Activated T-cell treated with anti-CD3 and anti-CD28 coated beads for 48 hours (primary cell): ENCODE measurements around the gene MAT1A.
"Not testable (repeated sequence)": the region's sequence is repeated elsewhere in the genome, so short reads cannot be mapped to it uniquely, and the experiment has no call there.

Source experiments
- DNase-seq: peaks from one replicate; pipeline ENCODE4 v3.0.0-alpha.2; 2020; ENCODE audit warnings: low read depth

The MAT1A gene

DNA sequence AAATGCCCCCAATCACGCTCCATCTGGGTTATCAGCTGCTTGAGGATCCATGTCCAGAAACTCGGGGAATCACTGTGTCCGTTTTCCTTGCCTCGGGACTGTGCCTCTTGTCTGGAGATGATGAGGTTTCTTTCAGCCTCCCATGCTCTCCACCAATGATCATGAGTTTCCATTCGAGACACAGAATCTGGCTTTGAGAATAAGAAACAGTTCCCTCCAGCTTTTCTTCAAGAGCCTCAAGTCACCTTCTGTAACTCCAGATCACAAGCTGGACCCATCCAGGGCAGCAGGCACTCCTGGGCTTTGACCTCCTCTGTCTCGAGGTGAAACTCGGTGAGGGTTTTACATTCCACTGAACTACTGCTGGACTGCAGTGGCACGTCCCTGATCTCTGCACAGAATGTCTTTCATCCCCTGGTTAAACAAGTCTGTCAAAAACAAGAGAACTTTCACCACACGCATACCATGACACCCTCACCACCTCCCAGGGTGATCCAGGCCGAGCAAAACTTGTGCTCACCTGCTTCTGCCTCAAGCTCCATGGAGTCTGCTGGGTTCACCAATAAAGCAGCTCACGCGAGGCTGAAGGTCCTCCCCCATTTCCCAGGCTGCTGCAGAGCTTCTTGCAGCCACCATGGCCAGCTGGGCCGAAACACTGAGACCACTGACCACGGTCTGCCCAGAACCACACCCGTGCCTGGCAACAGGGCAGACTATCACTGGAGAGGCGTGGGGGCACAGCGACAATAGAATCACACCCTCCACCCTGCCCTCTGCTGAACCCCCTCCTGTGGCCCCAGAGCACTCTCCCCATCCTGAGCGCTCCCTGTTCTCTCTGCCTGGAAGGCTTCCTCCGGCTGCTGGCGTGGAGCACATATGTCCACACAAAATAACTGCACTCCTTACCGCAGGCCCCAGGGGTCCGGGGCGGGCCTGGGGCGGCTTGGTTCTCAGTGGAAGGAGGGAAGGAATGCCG lies 25.1 kb downstream of the MAT1A start:
- no peak for DNase-seq

DNA sequence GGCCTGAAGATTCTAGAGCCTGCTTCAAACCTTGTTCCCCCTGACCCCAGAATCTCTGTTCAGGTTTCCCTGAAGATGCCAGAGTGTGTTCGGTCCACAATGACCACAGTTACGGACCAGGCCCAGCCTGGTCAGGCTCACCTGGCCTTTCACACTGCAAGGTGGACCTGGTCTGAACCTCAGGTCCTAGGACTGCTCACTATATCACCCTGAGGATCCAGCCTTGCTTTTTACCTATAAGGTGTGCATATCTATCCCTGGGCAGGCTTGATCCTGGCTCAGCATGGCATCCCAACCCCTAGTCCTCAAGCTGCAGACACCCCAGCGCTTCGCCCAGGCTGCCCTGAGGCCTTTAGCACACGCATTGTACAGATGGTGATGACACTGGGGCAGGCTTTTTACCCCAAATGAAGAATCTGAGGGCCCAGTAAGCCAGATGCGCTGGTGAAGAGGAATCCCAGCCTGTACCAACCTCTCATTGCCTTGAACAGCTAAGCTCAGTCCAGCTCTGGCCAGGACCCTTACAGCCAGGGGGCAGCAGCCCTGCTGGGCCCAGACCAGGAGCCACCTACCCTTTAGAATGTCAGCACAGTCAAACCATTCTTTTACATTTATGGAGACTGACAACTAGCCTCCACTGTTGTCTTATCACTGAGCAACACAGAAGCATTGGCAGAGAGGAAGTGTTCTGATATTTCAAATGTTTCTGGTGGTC lies 28.0 kb downstream of the MAT1A start:
- no peak for DNase-seq

DNA sequence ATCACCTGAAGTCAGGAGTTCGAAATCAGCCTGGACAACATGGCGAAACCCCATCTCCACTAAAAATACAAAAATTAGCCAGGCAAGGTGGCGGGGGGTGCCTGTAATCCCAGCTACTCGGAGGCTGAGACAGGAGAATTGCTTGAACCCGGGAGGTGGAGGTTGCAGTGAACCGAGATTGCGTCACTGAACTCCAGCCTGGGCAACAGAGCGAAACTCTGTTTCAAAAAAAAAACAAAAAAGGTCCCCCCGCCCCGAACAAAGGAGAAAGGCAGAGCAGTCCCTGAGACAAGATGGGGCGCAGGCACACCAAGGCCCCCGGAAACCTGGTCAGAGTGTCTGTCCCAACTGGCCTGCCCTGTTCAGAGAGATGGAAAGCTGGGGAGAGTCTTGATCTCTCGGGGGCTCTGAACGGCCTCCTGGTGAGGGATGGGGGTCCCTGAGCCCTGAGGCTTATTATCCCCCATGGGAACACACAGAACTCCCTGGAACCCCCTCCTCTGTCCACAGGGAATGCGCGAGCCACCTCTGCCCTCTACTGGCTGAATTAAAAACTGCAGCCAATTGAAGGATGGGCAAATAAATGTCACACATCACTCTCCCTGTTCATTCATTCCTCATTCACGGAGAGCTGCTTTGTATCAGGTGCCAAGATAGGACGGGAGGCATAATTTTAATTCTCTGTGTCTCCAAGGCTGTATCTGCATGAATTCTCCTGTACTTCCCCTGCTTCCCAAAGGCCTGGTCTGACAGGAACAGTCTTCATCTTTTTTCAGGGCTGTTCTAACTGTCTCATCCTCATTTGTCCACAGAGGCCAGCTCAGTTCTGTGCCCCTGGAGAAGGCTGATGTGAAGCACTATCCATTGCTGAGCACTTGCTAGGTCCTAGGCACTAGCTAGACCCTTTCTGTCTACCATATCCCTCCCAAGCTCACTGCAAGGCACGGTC lies 28.9 kb downstream of the MAT1A start:
- DNase-seq: no peak

DNA sequence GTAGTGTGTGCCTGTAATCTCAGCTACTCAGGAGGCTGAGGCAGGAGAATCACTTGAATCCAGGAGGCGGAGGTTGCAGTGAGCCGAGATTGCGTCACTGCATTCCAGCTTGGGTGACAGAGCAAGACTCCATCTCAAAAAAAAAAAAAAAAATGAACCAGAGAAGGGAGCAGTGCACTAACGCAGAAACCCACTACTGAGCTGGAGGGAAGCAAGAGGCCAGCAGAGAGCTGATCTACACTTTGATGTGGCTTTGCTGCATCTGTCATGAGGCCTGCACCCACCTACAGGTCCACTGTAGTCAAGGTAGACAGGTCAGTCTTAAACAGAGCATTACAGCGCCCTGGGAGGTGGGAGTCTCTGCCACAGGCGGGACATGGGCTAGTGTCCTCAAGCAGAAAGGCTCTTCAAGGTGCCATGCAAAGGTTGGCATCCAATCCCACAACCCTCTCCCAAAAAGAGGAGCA lies 30.0 kb downstream of the MAT1A start:
- no peak for DNase-seq

DNA sequence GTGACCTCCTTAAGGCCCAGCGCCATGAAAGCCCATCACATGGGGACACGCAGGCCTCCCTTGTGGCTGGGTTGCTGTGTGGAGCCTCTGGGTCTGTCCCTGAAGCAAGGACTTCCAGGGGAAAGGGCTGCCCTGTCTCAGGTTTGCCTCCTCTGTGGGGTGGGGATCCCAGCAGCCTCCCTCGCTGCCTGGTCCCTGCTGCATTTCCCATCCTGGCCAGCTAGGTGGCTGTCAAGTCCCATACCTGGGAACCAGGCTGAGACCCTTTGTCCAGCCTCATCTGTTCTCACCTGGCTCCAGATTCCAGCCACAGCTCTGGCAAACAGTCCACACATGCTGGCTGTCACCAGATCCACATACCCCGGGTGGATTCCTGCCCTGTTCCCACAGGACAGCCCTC lies 32.7 kb downstream of the MAT1A start:
- DNase-seq: not testable (repeated sequence)

DNA sequence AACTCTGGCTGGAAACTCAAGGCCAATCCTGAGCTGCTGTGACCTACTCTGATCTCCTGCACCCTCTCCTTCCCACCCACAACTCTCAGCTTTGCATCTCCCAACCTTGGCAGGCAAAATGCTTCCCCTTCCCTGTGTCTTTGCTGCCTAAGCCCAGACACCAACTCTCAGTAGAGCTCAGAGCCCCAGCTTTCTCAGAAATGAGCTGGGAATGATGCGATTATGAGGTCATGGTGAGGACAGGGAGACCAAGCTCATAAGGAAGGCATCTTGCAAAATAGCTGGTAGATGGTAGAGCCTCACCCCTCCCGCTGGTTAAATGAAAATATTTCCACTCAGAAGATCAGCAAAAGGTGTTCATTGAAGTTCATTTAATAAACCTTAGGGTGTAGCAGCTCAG lies 34.7 kb downstream of the MAT1A start:
- not testable (repeated sequence) for DNase-seq

- DNase-seq: not testable (repeated sequence)
Observed at GRCh38 chr10:80253963-80254271, 35.5 kb downstream of the MAT1A start.

- DNase-seq: no peak
Observed at GRCh38 chr10:80253266-80253962, 36.0 kb downstream of the MAT1A start.

DNA sequence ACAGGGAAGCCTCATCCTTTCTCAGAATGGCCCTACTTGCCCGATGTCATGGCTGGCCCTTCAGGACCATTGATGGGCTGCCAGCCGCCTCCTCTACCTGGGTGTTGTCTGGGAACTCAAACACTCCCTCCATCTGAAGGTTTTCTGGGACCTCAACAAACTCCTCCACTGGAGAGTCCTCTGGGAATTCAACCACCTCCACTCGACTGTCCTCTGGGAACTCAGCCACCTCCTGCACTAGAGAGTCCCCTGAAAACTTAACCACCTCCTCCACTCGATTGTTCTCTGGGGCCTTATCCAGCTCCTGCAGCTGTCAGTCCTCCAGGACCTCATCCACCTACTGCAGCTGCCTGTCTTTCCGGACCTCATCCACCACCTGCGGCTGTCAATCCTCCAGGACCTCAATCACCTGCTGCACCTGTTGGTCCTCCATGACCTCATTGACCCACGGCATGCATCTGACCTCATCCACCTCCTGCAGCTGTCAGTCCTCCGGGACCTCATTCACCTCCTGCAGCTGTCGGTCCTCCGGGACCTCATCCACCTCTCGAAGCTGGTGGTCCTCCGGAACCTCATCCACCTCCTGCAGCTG lies 37.1 kb downstream of the MAT1A start:
- DNase-seq: no peak

- not testable (repeated sequence) for DNase-seq
Observed at GRCh38 chr10:80251703-80252280, 37.7 kb downstream of the MAT1A start.

DNA sequence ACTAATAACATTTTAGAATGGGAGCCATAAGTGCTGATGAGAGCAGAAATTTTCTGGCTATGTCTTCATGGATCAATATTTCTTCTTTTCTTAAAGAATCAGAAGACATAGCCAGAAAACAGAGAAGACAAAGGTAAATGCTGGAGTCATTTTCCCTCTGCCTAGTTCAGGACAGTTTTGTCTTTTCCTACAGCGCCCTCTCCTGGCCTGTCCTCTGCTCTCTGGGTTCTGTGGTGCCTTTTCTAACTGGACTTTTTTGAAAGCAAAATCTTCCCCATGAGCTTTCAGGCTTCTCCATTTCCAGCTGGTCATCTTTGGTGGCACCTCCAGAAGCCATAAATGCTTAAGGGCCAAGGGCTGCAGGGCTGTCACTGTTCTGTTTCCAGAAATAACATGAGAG lies 39.1 kb downstream of the MAT1A start:
- not testable (repeated sequence) for DNase-seq

- not testable (repeated sequence) for DNase-seq
Observed at GRCh38 chr10:80249906-80250305, 39.6 kb downstream of the MAT1A start.

DNA sequence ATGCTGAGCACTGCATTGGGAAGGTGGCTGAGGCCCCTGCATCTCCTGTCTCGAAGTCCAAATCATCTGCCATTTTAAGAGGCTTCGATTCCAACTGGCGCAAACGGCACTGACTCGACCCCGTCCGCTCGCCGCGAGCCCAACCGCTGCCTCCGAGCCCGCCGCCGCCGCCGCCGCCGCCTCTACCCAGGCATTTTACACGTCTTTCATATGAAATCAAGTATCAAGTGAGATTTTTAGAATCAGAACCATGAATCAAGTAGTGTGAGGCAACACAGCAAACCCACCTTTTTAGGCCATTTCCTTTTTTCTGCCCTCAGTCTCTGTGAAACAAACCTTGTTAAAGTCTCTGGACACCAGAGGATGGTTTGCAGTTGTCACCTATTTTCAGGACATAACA lies 41.8 kb downstream of the MAT1A start:
- not testable (repeated sequence) for DNase-seq

GRCh38 chr10:80244371-80244770 lies 45.1 kb downstream of the MAT1A start:
- not testable (repeated sequence) for DNase-seq

DNA sequence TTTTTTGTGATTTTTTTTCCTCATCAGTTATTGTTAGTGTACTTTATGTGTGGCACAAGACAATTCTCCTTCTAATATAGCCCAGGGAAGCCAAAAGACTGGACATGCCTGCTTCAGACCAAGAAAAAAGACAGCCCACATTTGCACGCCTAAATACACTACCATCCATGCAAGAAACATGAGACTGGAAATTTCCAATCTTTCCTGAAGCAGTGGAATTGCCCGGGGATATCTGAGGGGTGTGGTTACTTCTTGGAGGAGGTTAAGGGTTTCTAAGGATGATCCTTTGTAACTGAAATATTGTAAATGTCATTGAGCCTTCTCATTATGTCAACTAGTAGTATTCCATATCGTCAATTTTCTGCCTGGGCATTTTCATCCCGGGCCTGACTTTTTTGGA lies 47.1 kb downstream of the MAT1A start:
- not testable (repeated sequence) for DNase-seq

DNA sequence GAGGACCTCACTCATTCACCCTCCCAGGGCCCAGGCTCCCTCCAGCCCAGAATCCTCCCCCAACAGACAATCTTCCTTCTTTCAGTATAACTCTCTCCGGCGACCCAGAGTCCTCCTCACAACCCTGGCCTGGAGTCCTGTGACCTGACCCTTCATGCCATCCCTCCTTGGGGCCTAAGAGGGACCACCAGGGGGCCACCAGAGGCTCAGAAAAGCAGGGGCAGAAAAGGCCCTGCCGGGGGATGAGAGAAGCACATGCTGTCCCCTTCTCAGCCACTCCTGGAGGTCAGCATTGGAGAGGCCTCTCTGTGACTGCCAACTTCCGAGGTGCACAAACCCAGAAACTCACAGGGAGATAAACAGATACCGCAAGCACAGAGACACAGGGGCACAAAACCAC lies 53.0 kb downstream of the MAT1A start:
- not testable (repeated sequence) for DNase-seq

GRCh38 chr10:80234331-80235235 lies 54.9 kb downstream of the MAT1A start:
- DNase-seq: not testable (repeated sequence)

- not testable (repeated sequence) for DNase-seq
Observed at GRCh38 chr10:80233871-80234270, 55.6 kb downstream of the MAT1A start.

DNA sequence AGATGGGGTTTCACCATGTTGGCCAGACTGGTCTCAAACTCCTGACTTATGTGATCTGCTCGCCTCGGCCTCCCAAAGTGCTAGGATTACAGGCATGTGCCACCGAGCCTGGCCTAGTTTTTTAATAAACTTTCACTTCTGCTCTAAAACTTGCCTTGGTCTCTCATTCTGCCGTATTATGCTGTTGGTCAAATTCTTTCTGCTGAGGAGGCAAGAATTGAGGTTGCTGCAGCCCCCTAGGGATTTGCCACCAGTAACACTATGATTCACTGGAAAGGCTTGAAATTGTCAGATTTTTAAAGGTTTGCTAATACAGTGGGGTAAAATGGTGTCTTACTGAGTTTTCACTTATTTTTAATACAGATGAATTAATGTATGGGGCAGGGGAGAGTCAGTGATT lies 62.7 kb downstream of the MAT1A start:
- not testable (repeated sequence) for DNase-seq
